HG02852 (cell line): ENCODE measurements around the gene CRYBB1.
"Not testable (repeated sequence)": the region's sequence is repeated elsewhere in the genome, so short reads cannot be mapped to it uniquely, and the experiment has no call there.

Experiments used
- ATAC-seq: cut with Tn5 transposase; IDR thresholded peaks from one replicate; pipeline ENCODE4 v1.9.1; 2021; ENCODE audit warnings: mild to moderate bottlenecking, moderate library complexity; ENCODE audit not compliant: unreplicated experiment

The CRYBB1 gene

GRCh38 chr22:26642465-26643417 is 24.9 kb upstream of the CRYBB1 start:
- no peak for ATAC-seq

- ATAC-seq = no peak
Measured at GRCh38 chr22:26636296-26636695, 18.5 kb upstream of the CRYBB1 start.

GRCh38 chr22:26635117-26635516 is 17.3 kb upstream of the CRYBB1 start:
- ATAC-seq = no peak

GRCh38 chr22:26634189-26634588 is 16.4 kb upstream of the CRYBB1 start:
- no peak for ATAC-seq

- ATAC-seq = no peak
Measured at GRCh38 chr22:26632422-26633155, 14.8 kb upstream of the CRYBB1 start.

- ATAC-seq = no peak
Measured at GRCh38 chr22:26631282-26631681, 13.5 kb upstream of the CRYBB1 start.

- no peak for ATAC-seq
Measured at GRCh38 chr22:26629988-26630761, 12.3 kb upstream of the CRYBB1 start.

GRCh38 chr22:26624803-26625202 is 7.0 kb upstream of the CRYBB1 start:
- no peak for ATAC-seq

- ATAC-seq = no peak
Measured at GRCh38 chr22:26623984-26624383, 6.2 kb upstream of the CRYBB1 start.

GRCh38 chr22:26621663-26622062 is 3.8 kb upstream of the CRYBB1 start, which contains the start of gene CRYBA4:
TSS of gene CRYBA4 (plus strand) at chr22:26621963. CDS start at chr22:26622597, 634 bp downstream.
- no peak for ATAC-seq

- ATAC-seq = no peak
Measured at GRCh38 chr22:26620197-26620596, 2.4 kb upstream of the CRYBB1 start.

GRCh38 chr22:26619510-26619909 is 1.7 kb upstream of the CRYBB1 start:
- ATAC-seq = no peak

- ATAC-seq = no peak
Measured at GRCh38 chr22:26618455-26618854, 628 bp upstream of the CRYBB1 start.

GRCh38 chr22:26616650-26617049 is 1.2 kb downstream of the CRYBB1 start:
- ATAC-seq = no peak

- no peak for ATAC-seq
Measured at GRCh38 chr22:26615830-26616435, 1.9 kb downstream of the CRYBB1 start.

GRCh38 chr22:26615149-26615548 is 2.7 kb downstream of the CRYBB1 start:
- no peak for ATAC-seq

- ATAC-seq = no peak
Measured at GRCh38 chr22:26614322-26614721, 3.5 kb downstream of the CRYBB1 start.

- not testable (repeated sequence) for ATAC-seq
Measured at GRCh38 chr22:26613753-26614152, 4.1 kb downstream of the CRYBB1 start.

- no peak for ATAC-seq
Measured at GRCh38 chr22:26612652-26613051, 5.2 kb downstream of the CRYBB1 start.

- ATAC-seq = no peak
Measured at GRCh38 chr22:26610996-26611395, 6.8 kb downstream of the CRYBB1 start.
